HG03196 (cell line): Measurements from ENCODE around the gene TRMT1.

Experiments used
- ATAC-seq: cut with Tn5 transposase; IDR thresholded peaks from one replicate; pipeline ENCODE4 v1.9.1; 2021; ENCODE audit not compliant: unreplicated experiment

TRMT1 gene

GRCh38 chr19:13074378-13074777, 42.2 kb downstream of the TRMT1 start:
- ATAC-seq = no peak

GRCh38 chr19:13073263-13073662, 43.3 kb downstream of the TRMT1 start:
- no peak for ATAC-seq

GRCh38 chr19:13072188-13072908, 44.2 kb downstream of the TRMT1 start:
- ATAC-seq = no peak

- no peak for ATAC-seq
These were observed 44.9 kb downstream of the TRMT1 start for GRCh38 chr19:13071444-13072187.

GRCh38 chr19:13070425-13071140, 46.0 kb downstream of the TRMT1 start:
- no peak for ATAC-seq

- ATAC-seq = no peak
These were observed 46.9 kb downstream of the TRMT1 start for GRCh38 chr19:13069415-13070359.

- no peak for ATAC-seq
These were observed 48.3 kb downstream of the TRMT1 start for GRCh38 chr19:13068085-13068846.

GRCh38 chr19:13066933-13067807, 49.4 kb downstream of the TRMT1 start:
- ATAC-seq = no peak

GRCh38 chr19:13066226-13066625, 50.3 kb downstream of the TRMT1 start:
- no peak for ATAC-seq

- ATAC-seq = no peak
These were observed 52.4 kb downstream of the TRMT1 start for GRCh38 chr19:13064092-13064489.

- ATAC-seq = no peak
These were observed 53.0 kb downstream of the TRMT1 start for GRCh38 chr19:13063461-13064091.

- ATAC-seq = no peak
These were observed 54.2 kb downstream of the TRMT1 start for GRCh38 chr19:13062317-13062716.

GRCh38 chr19:13060964-13061927, 55.3 kb downstream of the TRMT1 start:
- ATAC-seq = no peak

- ATAC-seq = no peak
These were observed 56.1 kb downstream of the TRMT1 start for GRCh38 chr19:13060233-13060963.

- ATAC-seq = no peak
These were observed 57.4 kb downstream of the TRMT1 start for GRCh38 chr19:13058951-13059660.

- no peak for ATAC-seq
These were observed 58.8 kb downstream of the TRMT1 start for GRCh38 chr19:13057744-13058143.
